ENCODE data around the gene KLK1.

GRCh38 chr19:50796128-50796633, 27.4 kb downstream of the KLK1 start:
- TF ChIP-seq POLR2A (IDR thresholded peaks at IDR 0.05) = no peak
- no peak for TF ChIP-seq CTCF (IDR thresholded peaks at IDR 0.05)

Measured in right lobe of liver (tissue), 4 donors.